Ishikawa (cell line): ENCODE results near the gene GBX1.

Source experiments
- CEBPB ChIP-seq: IDR thresholded peaks from 2 replicates; pipeline ENCODE4 v1.6.1; 2012
- CREB1 ChIP-seq: IDR thresholded peaks from 2 replicates; pipeline ENCODE4 v1.6.1; 2012; ENCODE audit warnings: low read depth
- EGR1 ChIP-seq: IDR thresholded peaks from 2 replicates; pipeline ENCODE4 v1.6.1; 2012
- EP300 ChIP-seq: IDR thresholded peaks from 2 replicates; pipeline ENCODE4 v1.6.1; 2012; ENCODE audit warnings: borderline replicate concordance
- FOXM1 ChIP-seq: IDR thresholded peaks from 2 replicates; pipeline ENCODE4 v1.6.1; 2012; ENCODE audit warnings: low read depth, borderline replicate concordance
- MAX ChIP-seq: IDR thresholded peaks from 2 replicates; pipeline ENCODE4 v1.6.1; 2012
- NFIC ChIP-seq: IDR thresholded peaks from 2 replicates; pipeline ENCODE4 v1.6.1; 2012
- RAD21 ChIP-seq: IDR thresholded peaks from 2 replicates; pipeline ENCODE4 v1.6.1; 2012; ENCODE audit warnings: low read depth
- TAF1 ChIP-seq: IDR thresholded peaks from 2 replicates; pipeline ENCODE4 v1.6.1; 2012; ENCODE audit warnings: low read depth, mild to moderate bottlenecking
- TCF12 ChIP-seq: IDR thresholded peaks from 2 replicates; pipeline ENCODE4 v1.6.1; 2012; ENCODE audit warnings: low read depth
- TEAD4 ChIP-seq: IDR thresholded peaks from 2 replicates; pipeline ENCODE4 v1.6.1; 2012
- YY1 ChIP-seq: IDR thresholded peaks from 2 replicates; pipeline ENCODE4 v1.6.1; 2012; ENCODE audit warnings: low read depth
- ZBTB7A ChIP-seq: IDR thresholded peaks from 2 replicates; pipeline ENCODE4 v1.6.1; 2012; ENCODE audit warnings: low read depth
- TF ChIP-seq, protein P1 (sequence below): IDR thresholded peaks from 2 replicates; pipeline ENCODE4 v1.6.1; 2012; ENCODE audit warnings: low read depth, mild to moderate bottlenecking
- TF ChIP-seq, protein P2 (sequence below): IDR thresholded peaks from 2 replicates; pipeline ENCODE4 v1.6.1; 2012

Gene GBX1

DNA sequence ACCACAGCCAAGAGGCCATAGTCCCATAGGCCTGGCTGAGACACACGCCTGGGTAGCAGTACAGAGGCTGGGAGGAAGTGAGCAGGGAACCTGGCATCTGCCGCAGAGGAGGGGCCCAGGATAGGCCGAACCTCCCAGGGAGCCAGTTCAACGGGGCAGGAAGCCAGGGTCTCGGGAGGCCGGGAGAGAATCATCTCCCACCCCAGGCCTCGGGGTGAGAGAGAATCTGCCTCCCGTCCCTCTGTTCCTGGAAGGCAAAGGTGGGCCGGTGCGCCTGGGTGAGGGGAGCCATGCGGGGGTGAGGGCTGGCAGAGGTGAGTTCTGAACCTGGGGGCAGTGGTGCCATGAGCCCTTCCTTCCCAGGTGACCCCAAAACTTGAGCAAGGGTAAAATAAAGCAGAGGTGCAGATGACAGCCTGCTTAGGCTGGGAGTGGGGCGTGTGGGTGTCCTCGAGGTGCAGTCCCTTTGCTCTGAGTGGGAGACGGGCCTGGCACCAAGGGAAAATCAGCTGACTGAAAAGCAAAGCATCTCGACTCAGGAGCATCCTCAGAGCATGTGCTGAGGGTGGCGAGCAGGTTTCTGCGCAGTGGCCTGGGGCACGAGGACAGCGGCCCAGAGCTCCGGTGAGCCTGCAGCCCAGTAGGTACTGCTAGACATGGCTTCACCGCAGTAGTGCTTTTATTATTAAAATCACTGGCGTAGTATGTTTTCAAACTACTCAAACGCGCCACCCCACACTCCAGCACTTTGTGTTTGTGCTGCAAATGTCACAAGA lies 65.7 kb downstream of the GBX1 start:
- TF ChIP-seq TCF12, result no peak
- TF ChIP-seq EGR1, result no peak
- TF ChIP-seq TEAD4, result no peak
- no peak for TF ChIP-seq RAD21
- TF ChIP-seq NFIC, result no peak
- TF ChIP-seq, protein P1, sequence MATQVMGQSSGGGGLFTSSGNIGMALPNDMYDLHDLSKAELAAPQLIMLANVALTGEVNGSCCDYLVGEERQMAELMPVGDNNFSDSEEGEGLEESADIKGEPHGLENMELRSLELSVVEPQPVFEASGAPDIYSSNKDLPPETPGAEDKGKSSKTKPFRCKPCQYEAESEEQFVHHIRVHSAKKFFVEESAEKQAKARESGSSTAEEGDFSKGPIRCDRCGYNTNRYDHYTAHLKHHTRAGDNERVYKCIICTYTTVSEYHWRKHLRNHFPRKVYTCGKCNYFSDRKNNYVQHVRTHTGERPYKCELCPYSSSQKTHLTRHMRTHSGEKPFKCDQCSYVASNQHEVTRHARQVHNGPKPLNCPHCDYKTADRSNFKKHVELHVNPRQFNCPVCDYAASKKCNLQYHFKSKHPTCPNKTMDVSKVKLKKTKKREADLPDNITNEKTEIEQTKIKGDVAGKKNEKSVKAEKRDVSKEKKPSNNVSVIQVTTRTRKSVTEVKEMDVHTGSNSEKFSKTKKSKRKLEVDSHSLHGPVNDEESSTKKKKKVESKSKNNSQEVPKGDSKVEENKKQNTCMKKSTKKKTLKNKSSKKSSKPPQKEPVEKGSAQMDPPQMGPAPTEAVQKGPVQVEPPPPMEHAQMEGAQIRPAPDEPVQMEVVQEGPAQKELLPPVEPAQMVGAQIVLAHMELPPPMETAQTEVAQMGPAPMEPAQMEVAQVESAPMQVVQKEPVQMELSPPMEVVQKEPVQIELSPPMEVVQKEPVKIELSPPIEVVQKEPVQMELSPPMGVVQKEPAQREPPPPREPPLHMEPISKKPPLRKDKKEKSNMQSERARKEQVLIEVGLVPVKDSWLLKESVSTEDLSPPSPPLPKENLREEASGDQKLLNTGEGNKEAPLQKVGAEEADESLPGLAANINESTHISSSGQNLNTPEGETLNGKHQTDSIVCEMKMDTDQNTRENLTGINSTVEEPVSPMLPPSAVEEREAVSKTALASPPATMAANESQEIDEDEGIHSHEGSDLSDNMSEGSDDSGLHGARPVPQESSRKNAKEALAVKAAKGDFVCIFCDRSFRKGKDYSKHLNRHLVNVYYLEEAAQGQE, result no peak
- no peak for TF ChIP-seq YY1
- no peak for TF ChIP-seq FOXM1
- no peak for TF ChIP-seq CREB1
- no peak for TF ChIP-seq TAF1
- TF ChIP-seq, protein P2, sequence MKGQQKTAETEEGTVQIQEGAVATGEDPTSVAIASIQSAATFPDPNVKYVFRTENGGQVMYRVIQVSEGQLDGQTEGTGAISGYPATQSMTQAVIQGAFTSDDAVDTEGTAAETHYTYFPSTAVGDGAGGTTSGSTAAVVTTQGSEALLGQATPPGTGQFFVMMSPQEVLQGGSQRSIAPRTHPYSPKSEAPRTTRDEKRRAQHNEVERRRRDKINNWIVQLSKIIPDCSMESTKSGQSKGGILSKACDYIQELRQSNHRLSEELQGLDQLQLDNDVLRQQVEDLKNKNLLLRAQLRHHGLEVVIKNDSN, result no peak
- no peak for TF ChIP-seq EP300
- no peak for TF ChIP-seq CEBPB
- no peak for TF ChIP-seq MAX
- TF ChIP-seq ZBTB7A, result no peak

DNA sequence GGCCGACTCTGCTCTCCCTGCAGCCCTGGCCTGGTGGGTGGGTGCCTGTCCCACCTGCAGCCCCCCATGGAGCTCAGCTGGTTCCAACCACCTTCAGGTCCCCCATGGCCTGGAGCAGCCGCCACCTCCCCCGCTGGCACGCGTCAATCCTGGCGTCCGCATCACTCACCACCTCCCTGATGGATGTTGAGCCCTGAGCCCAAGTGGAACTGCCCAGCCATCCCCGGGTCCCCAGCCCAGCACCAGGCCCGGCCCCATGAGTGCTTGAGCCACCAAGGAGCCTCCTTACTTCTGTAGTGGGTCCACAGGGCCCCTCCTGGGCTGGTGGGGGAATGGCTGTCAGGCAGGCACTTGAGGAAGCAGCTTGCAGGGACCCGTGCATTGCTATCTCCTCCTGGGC lies 66.6 kb downstream of the GBX1 start:
- TF ChIP-seq RAD21, result no peak
- no peak for TF ChIP-seq YY1
- TF ChIP-seq EGR1, result no peak
- TF ChIP-seq, protein P1, result no peak
- no peak for TF ChIP-seq MAX
- no peak for TF ChIP-seq NFIC
- TF ChIP-seq, protein P2, result no peak
- TF ChIP-seq TCF12, result no peak
- no peak for TF ChIP-seq EP300
- no peak for TF ChIP-seq ZBTB7A
- TF ChIP-seq TEAD4, result no peak
- TF ChIP-seq FOXM1, result no peak
- TF ChIP-seq TAF1, result no peak
- no peak for TF ChIP-seq CEBPB
- TF ChIP-seq CREB1, result no peak

DNA sequence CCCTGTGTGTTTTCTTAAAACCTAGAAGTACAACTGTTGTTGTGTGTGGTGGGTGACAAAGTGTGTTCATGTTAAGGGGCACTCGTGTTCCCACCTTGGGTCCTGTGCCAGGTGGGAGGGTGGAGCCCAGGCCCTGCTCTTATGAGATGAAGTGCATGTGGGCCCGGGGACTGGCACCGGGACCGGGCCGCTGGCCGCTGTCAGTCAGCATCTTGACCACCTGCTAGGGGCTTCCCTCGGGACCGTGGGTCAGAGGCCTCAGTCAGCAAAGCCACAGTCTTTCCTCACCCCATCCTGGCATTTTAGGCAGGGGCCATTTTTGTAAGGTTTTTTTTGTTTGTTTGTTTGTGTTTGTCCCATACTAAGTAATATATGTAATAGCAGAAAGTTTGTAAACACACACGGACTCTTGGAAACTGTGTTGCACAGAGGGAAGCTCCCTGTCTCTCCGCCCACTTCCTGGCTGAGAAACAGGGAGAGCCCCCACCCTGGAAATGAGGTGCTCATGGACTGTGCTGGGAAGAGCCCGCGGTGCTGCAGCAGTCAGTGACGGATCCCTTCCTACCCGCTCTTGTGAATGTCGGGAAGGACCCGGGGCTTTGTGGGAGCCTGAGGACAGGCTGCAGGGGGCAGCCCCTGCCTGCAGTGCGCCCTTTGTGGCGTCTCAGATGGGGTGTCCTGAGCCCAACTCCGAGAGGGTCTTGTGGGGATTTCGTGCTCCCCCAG lies 67.8 kb downstream of the GBX1 start:
- no peak for TF ChIP-seq RAD21
- no peak for TF ChIP-seq FOXM1
- TF ChIP-seq CREB1, result no peak
- no peak for TF ChIP-seq EP300
- TF ChIP-seq, protein P1, result no peak
- no peak for TF ChIP-seq CEBPB
- TF ChIP-seq EGR1, result no peak
- no peak for TF ChIP-seq TCF12
- TF ChIP-seq, protein P2, result no peak
- no peak for TF ChIP-seq NFIC
- no peak for TF ChIP-seq MAX
- TF ChIP-seq YY1, result no peak
- TF ChIP-seq ZBTB7A, result no peak
- TF ChIP-seq TEAD4, result no peak
- TF ChIP-seq TAF1, result no peak
